Kidney capillary endothelial cell (primary cell): ENCODE results near the gene CRADD.
A peak's percentile ranks its signal among the peaks of the same experiment; 100 is the strongest.
"Not testable (repeated sequence)": the region's sequence is repeated elsewhere in the genome, so short reads cannot be mapped to it uniquely, and the experiment has no call there.

ENCODE experiments used
- DNase-seq: peaks from one replicate; pipeline ENCODE4 v3.0.0-alpha.2; 2018; ENCODE audit warnings: low spot score

The CRADD gene

DNA sequence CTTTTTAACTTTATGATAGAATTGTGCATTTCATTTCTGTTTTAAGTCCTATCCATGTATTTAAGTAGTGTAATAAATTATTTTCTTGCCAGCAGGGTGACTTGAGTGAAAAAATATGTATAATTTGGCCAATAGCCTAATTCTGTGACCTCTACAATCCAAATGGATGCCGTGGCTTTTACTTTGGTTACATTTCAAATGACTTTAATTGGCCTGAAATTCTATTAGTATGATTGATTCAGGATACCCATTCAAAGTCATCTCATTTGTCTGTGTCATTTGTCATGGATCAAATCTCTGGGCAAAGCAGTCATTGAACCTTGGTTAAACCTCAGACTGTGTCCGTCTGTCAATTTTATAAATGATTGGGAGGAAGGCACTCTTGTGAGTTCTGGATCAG lies 29.6 kb downstream of the CRADD start:
- DNase-seq = no peak

DNA sequence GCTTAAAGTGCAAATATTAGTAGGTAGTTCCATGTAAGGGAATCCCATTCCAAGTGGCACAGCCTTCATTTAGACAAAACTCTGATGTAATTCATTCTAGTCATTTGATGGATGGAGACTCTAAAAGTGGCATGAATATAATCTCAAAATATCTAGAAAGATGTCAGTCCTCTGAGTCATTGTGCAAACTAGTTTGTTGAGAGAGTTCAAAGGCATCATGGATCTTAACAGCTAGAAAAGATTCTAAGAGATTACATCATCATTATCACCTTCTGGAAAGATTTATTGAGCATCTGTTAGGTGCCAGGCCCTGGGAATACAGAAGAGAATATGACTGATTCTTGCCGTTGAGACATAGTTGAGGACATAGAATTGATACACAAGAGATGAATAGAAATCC lies 30.7 kb downstream of the CRADD start:
- peak; percentile 6 for DNase-seq

DNA sequence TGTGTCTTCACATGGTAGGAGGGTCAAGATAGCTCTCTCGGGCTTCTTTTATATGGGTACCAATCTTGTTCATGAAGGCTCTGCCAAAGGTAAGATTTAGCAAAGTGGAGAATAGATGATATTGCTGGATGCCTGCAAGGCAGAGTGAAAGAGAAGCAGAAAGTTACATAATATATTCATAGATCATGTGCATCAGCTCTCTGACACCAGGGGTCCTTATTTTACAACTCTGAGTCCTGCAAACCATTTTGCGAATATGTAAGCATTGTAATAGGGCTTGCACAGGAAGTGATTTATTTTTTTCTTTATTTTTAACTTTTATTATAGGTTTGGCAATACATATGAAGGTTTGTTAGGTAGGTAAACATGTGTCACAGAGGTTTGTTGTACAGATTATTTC lies 31.8 kb downstream of the CRADD start:
- no peak for DNase-seq

DNA sequence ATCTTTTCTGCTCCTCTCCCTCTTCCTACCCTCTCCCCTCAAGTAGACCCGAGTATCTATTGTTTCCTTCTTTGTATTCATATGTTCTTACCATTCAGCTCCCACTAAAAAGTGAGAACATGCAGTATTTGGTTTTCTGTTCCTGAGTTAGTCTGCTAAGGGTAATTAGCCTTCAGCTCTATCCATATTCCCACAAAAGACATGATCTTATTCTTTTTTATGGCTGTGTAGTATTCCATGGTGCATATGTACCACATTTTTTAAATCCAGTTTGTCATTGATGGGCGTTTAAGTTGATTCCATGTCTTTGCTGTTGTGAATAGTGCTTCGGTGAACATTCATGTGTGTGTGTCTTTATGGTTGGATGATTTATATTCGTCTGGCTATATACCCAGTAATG lies 32.2 kb downstream of the CRADD start:
- no peak for DNase-seq

DNA sequence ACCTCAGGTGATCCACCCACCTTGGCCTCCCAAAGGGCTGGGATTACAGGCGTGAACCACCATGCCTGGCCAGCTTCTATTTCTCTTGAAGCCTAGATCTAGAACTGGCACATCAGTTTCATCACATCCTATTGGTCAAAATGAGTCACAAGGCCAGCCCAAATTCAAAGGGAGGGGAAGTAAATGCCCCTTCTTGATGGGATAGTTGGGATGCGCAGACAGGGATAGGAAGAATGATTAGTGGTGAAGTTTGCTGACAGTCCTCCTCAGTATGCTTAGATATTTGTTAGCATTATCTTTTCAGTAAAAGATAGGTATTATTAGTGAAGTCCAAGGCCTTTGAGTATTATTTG lies 33.4 kb downstream of the CRADD start:
- DNase-seq = no peak

DNA sequence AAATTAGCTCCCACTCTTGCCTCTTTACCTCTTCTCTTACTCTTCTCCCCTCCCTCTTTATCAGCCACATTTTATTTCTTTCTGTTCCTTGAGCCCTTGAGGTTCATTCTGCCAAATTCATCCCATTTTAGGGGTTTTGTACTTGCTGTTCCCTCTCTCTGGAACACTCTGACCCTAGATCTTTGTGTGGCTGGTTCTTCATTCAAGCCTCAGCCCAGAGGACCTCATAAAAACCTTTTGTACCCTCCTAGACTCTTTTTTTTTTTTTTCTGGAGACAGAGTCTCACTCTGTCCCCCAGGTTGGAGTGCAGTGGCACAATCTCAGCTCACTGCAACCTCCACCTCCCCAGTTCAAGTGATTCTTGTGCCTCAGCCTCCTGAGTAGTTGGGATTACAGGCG lies 34.3 kb downstream of the CRADD start:
- not testable (repeated sequence) for DNase-seq

DNA sequence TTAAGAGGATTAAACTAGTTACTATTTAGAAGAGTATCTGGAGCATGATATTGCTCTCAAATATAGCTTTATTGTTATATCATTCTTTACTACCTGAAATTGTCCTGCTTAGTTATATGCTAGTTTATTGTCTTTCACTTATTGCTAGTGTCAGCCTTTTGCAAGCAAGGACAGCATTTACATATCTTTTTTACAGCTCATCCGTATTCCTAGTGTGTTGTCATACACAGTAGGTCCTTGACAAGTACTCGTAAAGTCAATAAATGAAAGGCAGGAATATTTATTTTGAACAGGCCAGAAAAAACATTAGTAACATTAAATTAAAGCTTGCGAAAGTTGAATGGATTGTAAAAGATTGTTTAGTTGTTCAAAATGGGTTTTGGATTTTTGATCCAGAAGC lies 35.0 kb downstream of the CRADD start:
- no peak for DNase-seq

DNA sequence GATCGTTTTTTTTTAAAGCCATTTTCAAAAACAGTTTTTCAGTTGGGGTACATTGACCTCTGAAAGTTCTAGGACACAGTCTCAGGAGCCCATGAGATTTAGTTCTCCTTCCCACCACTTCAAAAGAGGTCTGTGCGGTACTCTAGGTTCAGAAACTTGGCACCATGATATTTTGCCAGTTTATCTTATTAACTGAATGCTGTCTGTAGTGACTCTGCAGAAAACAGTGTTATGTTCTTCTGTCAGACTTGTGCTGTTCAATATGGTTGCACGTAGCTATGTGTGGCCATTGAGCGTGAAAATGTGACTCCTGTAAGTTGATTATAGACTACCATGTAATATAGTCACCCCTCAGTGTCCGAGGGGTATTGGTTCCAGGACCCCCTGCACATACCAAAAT lies 35.9 kb downstream of the CRADD start:
- DNase-seq = no peak

DNA sequence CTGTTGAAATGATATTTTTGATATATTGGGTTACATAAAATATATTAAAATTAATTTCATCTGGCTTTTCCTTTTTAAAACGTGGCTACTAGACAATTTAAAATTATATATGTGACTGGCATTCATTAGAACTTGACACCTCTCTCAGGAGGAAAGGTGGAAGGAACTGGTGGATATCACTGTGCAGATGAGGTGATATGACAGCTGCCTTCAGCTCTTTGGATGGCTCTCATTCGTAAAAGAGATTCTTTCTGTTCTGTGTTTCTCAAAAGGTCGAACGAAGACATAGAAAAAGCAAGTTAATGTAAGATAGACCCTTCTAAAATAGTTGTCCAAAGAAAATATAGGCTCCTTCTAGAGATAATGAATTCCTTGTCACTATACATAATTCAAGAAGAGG lies 36.6 kb downstream of the CRADD start:
- no peak for DNase-seq

DNA sequence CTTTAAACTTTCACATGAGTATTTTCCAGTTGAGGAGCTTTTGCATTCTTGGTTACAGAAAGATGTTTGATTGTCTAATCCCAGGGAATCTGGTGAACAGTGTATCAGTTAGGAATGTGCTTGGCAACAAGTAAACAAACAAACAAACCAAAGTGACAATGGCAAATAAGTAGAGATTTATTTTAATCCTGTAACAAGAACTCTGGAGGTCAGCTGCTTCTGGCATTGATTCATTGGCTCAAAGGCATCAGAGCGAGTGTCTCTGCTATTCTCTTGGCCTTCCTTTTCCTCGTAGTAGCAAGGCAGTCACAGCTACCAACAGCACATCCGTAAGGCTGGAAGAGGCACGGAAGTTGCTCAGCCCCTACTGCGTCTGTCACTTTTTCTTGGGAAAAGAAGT lies 37.2 kb downstream of the CRADD start:
- peak; percentile 38 for DNase-seq

DNA sequence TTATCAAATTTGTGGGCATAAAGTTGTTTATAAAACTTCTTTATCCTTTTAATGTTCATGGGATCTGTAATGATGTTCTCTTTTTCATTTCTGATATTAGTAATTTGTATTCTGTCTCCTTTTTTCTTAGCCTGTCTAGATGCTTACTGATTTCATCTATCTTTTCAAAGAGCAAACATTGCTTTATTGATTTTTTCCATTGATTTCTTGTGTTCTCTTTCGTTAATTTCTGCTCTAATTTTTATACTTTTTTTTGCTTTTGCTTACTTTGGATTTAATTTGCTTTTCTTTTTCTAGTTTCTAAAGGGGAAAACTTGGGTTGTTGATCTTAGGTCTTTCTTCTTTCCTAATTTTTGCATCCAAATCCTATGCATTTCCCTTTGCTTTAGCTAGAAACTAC lies 42.5 kb downstream of the CRADD start:
- DNase-seq = no peak

DNA sequence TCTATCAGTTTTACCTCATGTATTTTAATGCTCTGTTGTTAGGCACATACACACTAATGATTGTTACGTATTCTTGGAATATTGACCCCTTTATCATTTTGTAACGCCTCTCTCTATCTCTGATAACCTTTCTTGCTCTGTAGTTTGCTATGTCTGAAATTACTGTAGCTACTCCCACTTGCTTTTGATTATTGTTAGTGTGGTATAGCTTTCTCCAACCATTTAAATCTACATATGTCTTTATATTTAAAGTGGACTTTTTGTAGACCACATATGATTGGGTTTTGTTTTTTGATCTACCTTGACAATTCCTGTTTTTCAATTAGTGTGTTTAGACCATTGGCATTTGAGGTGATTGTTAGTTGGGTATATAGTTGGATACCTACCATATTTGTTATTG lies 43.4 kb downstream of the CRADD start:
- DNase-seq = no peak

DNA sequence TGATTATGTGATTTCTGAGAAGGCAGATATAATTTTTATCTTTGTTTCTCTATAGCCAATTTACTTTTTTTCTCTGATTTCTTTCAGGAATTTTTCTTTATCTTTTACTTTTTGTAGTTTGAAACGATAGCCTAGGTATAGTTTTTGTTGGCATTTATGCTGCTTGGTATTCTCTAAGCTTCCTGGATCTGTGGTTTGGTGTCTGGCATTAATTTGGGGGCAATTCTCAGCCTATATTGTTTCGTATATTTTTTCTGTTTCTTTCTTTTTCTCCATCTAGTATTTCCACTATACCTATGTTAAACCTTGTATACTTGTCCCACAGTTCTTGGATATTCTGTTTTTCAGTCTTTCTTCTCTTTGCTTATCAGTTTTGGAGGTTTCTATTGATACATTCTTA lies 45.0 kb downstream of the CRADD start:
- no peak for DNase-seq

DNA sequence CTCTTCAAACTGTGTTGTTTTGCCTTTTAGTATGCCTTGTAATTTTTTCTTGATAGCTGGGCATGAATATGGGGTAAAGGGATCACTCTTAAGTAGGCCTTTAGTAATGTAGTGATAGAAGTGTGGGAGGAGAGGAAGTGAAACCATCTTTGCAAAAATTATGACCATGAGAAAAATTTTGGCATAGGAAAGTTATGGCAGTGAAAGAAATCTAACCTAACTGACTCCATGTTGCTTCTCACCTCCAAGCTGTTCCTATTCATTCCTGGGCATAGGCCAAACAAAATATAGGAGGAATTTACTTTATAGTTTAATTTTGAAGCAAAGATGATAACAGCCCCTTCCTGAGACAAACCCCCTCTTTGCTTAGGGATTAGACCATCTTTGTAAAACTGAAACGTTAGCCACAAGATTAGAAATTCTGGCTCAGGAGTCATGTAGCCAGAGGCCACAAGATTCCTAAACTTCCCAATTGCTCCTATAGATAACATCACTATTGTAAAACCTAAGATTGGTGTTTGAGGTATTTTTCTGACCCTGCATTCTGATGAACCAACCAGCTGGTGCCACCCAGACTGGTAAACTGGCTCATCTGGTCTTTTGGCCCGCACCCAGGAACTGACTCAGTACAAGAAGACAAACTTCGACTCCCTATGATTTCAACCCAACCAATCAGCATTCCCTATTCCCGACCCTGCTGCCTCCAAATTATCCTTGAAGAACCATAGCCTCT lies 45.8 kb downstream of the CRADD start:
- no peak for DNase-seq

DNA sequence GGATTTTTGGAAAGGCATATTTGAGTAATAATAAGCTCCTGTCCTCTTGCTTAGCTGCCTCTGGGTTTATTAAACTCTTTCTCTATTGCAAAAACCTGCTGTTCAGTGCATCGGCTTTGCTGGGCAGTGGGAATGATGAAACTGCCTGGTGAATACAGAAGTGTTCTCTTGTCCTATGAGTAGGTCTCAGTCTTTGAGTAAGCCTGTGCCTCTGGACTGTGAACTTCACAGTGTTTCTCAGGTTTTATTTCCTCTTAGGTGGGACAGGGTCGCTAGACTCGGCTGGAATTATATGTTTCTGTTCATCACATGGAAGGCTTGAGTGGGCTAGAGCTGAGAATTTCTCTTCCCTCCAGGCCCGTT lies 46.4 kb downstream of the CRADD start:
- no peak for DNase-seq

DNA sequence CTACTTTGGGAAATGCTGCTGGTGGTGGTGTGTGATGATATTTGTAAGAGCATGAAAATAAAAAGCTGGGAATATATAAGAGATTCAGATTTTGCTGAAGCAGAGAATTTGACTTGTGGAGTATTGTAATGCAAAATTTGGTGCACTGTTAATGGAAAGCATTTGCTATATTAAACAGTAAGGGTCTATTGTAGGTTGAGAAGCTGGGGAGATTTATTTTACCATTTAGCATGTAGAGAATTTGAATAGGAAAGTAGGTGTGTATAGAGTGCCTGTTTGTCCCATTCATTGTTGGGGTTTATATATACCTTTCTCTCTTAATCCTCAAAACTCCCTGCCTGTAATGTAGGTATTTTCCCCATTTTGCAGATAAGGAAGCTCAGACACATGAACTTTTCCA lies 48.4 kb downstream of the CRADD start:
- DNase-seq = no peak

DNA sequence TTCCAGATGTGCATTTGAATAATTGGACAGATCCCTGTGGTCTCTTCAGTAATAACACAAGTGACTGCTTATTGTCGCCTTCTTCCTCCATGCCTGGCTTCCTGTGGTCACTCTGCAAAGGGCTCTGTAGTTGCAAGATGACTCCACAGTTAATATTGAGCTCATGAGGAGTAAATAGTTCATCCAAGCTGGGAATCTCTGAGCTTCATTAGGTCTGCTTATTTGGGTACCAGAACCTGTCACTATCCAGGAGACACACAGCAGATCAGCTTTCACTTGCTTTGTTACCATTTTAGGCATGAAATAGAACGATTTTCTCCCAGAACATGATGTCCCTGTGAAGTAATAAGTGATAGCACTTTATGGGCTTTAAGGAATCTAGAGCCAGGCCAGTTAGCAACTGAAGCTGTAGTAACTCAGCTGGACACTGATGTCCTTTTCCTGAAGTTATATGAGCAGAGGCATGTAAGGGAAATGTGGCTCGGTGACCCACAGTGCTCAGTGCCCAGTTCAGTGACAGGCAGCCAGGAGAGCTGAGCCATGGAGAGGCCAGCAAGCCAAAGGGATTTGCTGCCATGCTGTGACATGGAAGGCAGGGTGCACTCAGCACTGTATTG lies 50.1 kb downstream of the CRADD start:
- DNase-seq = no peak

DNA sequence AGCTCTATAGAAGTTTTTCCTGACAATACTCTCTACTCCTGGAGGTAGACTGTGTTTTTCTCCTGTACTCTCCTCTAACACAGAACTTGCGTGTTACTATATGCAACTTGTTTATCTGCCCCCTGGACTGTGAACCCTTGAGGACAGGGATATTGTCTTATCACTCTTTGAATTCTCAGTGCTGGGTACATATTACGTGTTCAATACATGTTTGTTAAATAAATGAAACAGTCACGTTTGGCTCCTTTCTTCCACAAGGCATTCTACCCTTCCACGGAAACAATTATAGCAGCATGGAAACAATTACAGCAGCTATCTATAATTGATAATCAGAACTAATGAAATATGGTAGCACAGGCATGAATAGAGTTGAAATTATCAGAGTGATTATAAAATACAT lies 50.7 kb downstream of the CRADD start:
- no peak for DNase-seq

DNA sequence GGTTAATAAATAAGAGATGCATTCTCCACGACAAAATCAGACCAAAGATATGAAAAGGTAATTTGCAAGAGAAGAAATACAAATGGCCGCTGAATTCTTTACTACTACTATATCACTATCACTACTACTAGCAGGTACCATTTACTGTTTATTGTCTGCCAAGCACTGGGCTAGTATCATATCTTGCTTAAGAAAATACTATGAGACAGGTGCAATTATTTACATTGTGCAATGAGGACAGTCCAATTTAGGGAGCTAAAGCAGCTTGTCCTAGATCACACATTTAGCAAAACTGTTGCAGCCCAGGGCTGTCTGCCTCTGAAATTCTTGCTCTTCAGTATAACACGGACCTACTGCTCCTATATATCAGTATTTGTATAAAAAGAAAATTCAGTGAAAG lies 52.8 kb downstream of the CRADD start:
- DNase-seq = no peak

DNA sequence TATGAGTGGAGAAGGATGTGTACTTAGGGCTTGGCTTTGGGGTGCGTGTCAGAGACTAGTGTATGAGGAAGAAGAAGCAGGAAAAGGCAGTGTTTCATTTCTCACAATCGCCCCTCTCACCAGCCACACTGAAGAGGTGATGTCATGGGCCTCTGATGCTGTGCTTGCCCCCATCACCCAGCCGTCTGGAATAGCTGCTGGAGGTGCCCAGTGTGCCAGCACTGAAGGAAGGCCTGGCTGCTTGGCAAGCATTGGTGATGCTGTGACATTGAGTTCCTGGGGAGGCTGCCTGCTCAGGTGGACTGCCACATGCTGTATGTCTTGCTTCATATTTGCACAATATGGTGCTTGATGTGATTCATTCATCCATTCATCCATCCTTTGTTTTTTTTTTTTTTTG lies 56.2 kb downstream of the CRADD start:
- no peak for DNase-seq

DNA sequence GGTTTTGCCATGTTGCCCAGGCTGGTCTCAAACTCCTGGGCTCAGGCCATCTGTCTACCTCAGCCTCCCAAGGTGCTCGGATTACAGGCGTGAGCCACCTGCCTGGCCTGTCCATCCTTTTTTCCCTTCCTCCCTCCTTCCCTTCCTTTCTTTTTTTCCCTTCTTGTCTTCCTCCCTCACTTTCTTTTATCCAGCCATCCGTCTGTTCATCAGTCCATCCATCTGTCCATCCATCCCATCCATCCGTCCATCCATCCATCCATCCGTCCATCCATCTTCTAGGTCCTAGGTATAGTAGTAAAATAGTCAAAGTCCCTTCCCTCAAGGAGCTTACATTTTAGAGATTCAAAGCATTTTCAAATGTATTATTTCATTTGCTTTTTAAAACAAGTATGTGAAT lies 56.8 kb downstream of the CRADD start:
- no peak for DNase-seq

DNA sequence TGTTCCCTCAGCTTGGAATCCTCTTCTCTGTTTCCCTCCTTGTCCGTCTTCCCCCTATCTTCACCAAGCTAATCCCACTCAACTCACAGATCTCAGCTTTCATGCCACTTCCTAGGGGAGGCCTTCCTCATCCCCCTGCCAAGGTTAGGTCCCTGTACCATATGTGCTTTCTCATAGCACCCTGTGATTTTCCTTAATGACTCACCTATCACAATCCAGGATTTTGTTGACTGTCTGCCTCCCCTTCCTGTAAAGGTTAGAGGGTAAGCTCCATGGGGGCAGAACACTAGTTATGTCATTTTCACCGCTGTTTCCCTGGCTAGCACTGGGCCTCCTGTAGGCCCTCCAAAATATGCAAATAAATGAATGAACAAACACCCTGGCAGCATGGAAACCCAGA lies 57.6 kb downstream of the CRADD start:
- no peak for DNase-seq

DNA sequence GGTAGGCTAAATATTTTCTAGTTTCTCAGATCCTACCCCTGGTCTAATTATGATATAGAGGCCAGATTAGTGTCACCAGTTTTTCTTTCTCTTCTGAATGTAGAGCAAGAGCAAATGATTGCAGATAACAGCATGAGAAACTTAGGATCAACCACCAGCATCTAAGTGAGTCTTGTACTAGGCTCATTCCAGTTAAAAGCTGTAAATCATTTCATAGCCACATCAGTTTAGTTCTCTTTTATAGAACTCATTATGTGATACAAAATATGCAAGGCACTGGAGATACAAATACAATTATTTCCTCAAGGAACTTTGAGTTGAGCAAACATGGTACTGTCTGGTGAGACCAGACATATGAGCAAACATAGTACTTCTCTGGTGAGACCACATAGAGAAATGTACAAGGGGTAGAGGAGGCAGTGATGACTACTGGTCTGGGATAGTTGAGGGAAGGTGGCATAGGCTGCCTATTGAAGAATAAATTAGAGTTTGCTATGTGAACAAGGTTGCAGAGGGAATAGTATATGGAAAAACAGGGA lies 59.5 kb downstream of the CRADD start:
- no peak for DNase-seq
